ENCODE data around the gene SYCE1L.
"Not testable (repeated sequence)": the region's sequence is repeated elsewhere in the genome, so short reads cannot be mapped to it uniquely, and the experiment has no call there.

SYCE1L gene, protein sequence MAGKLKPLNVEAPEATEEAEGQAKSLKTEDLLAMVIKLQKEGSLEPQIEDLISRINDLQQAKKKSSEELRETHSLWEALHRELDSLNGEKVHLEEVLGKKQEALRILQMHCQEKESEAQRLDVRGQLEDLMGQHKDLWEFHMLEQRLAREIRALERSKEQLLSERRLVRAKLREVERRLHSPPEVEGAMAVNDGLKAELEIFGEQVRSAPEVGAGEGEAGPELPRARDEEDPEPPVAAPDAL

DNA sequence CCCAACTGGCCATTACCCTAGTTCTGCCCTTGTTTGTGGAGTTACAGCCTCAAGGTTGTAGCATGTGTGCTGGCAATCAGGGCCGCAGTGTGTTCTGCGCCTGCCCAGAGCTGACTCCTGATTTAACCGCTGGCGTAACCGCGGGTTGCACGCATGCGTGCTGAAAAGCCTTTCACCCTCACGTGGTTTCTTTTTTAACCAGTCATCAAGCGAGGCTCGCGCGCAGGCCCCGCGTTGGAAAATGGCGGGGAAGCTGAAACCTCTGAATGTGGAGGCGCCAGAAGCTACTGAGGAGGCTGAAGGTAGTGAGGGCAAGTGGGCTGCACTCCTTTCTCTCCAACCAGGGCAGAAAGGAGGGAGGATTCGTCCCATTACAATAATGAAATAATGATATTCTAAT is at the start of gene SYCE1L:
TSS of gene SYCE1L (plus strand) at position 198 of the 400 bp plus-strand sequence. CDS start at position 242, 44 bp downstream.
- H3K4me1 Mint-ChIP-seq: peaks cover 4% of the 10 kb centered on the region
- ATAC-seq: no peak
- H3K27ac Mint-ChIP-seq: no peak within 1 kb of the TSS
- H3K27me3 Mint-ChIP-seq: no peaks in the 10 kb centered on the region
- H3K4me3 Mint-ChIP-seq: no peak within 1 kb of the TSS
- no peaks in the 10 kb centered on the region for H3K9me3 Mint-ChIP-seq
- no peak for DNase-seq

DNA sequence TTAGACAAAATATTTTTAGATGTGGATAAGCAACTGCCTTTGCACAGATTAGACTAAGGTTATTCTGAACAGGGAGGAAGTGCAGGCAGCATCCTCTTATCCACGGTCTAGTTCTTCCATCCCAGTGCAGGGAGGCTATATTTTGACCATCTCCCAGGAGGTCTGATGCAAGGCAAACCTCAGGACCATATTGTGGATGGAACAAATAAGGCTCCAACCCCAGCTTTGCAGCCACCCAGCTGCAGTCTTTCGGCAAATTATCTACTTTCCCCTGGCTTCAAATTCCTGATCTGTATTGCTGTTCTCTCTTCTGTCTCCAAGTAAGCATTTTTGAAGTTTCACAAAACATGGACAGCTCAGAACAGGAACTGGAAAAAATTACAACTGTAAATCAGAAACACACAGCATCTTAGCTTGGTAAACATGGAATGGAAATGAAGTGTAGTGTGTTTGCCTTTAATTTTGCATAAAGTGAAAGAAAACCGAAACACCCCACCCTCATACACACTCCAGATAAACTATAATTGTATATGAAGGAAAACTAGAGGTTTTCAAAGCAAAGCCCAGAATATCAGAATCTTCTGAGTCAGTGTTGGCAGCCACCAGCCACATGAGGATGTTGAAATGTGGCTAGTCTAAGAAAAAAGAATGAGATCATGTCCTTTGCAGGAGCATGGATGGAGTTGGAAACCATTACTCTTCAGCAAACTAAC is 41.7 kb upstream of the SYCE1L start:
- ATAC-seq: no peak
- Mint-ChIP-seq H3K9me3 (no peaks in the 10 kb centered on the region), H3K27me3 (peaks cover 49% of the 10 kb centered on the region), H3K27ac (no peak overlapping the region), H3K4me3 (no peak overlapping the region), H3K4me1 (no peaks in the 10 kb centered on the region)
- no peak for DNase-seq

DNA sequence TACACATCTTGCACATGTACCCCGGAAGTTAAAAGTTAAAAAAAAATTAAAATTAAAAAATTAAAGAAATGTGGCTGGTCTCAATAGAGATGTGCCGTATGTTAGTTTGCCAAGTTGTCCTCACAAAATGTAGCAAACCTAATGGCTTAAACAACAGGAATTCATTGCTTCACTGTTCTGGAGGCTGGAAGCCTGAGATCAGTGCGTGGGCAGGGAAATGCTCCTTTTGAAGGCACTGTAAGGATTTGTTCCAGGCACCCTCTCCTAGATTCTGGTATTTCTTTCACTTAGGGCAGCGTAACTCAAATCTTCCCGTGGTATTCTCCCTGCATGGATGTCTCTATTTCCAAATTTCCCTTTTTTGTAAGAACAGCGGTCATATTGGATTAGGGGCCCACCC is 40.9 kb upstream of the SYCE1L start:
- no peak overlapping the region for H3K4me3 Mint-ChIP-seq

DNA sequence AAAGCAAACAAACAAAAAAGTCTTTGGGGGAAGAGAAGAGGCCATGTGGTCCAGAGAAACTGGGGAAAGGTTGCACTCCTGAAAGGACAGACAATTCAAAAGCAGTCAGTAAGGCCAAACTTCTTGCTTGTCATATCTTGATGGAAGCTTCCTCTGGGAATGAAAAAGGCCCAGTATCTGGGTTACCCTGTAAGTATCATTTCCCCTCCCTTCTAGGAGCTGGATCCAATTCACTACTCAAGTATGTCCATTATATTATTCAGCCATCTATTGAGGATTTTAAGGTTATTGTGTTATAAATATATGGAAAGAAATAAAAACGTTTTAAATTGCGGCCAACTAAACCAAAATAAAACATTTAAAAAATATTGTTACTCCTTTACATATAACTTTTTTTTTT is 34.2 kb upstream of the SYCE1L start:
- Mint-ChIP-seq H3K27me3 (peaks cover 49% of the 10 kb centered on the region), H3K27ac (no peak overlapping the region), H3K9me3 (no peaks in the 10 kb centered on the region), H3K4me1 (no peaks in the 10 kb centered on the region), H3K4me3 (no peak overlapping the region)
- ATAC-seq (no peak), DNase-seq (no peak)

More for the DNA sequence above, 40.9 kb upstream of the SYCE1L start:
- no peak for ATAC-seq
- no peak for DNase-seq
- Mint-ChIP-seq H3K27ac (no peak overlapping the region), H3K9me3 (no peaks in the 10 kb centered on the region), H3K4me1 (no peaks in the 10 kb centered on the region), H3K27me3 (peaks cover 50% of the 10 kb centered on the region)

DNA sequence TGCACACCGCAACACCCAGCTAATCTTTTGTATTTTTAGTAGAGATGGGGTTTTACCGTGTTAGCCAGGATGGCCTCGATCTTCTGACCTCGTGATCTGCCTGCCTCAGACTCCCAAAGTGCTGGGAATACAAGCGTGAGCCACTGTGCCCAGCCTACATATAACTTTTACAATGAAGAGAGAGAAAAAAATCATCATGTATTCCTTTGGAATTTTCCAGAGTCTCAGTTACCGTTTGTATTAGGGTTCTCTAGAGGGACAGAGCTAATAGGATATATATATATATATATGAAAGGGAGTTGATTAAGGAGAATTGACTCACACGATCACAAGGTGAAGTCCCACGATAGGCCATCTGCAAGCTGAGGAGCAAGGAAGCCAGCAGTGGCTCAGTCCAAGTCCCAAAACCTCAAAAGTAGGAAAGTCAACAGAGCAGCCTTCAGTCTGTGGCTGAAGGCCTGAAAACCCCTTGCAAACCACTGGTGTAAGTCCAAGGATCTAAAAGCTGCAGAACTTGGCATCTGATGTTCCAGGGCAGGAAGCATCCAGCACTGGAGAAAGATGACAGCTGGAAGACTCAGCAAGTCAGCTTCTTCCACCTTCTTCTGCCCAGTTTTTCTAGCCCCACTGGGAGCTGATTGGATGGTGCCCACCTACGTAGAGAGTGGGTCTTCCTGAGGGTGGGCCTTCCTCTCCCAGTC is 33.5 kb upstream of the SYCE1L start:
- H3K9me3 Mint-ChIP-seq, H3K27ac Mint-ChIP-seq, H3K4me3 Mint-ChIP-seq, DNase-seq, ATAC-seq, H3K4me1 Mint-ChIP-seq: not testable (repeated sequence)
- H3K27me3 Mint-ChIP-seq: peaks cover 50% of the 10 kb centered on the region

DNA sequence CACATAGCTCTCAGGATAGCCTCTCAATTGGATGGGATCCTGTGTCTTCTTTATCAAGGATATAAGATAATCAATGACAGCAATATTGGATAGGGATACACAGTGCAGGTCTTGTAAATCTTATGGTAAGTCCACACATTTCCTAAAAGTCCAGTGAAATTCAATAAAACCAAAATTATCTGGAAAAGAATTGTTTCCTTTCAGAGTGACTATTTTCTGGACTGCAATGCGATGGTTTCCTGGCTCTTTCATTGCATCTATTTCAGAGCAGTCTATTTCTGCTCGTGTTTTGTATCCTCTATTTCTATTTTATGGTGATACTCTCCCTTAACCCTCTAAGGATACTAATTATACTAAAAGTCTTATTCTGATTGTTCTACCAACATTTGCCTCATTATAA is 32.5 kb upstream of the SYCE1L start:
- Mint-ChIP-seq H3K9me3 (no peaks in the 10 kb centered on the region), H3K27ac (no peak overlapping the region), H3K4me3 (no peak overlapping the region), H3K4me1 (no peaks in the 10 kb centered on the region), H3K27me3 (peaks cover 51% of the 10 kb centered on the region)
- no peak for ATAC-seq
- DNase-seq: no peak

DNA sequence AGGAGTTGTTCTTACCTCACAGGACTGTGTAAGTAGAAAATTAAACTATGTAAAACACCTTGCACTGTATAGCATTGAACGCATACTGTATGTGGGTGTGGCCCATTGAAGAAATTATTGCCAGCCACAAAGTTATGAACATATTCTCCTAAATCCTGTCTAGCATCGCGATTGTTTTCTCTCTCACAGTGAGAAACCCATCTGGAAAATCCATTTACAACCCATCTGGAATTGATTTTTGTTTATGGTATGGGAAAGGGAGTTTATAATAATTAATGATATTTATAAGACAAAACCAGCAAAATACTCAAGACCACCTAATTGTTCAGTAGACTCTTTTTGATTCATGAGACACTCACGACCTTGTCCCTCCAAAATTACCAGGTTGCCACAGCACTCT is 30.3 kb upstream of the SYCE1L start:
- Mint-ChIP-seq H3K4me3 (no peak overlapping the region), H3K9me3 (no peaks in the 10 kb centered on the region), H3K27me3 (peaks cover 44% of the 10 kb centered on the region), H3K27ac (no peak overlapping the region), H3K4me1 (no peaks in the 10 kb centered on the region)
- ATAC-seq (no peak), DNase-seq (no peak)

DNA sequence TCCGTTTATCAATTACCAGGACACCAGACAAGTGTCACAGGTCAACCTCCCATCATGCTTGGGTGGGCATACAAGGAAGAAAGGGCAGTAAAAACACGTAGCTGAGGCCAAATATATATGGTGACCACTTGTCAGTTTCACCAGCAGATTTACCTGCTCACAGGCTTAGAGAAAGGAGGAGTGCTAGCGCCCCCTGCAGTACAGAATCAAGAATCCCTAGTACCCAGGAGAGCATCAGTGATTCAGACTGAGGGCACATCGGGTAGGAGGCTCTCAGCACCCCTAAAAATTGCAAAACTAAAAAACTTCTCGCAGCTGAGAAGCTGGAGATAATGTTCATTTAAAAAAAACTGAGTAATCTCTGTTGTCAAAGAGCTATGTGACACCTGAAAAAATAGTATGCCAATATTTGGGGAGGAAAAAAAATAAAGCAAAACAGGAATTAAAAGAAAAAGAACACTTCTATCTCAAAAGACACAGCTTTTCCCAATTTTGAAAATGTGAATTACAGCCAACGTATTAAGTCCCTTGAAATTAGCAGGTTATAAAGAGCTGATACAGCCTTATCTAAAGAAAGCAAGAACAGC is 29.5 kb upstream of the SYCE1L start:
- DNase-seq (peak; percentile 21 to 54), ATAC-seq (peak; percentile 86)
- no peak overlapping the region for H3K27ac Mint-ChIP-seq
- H3K4me3 Mint-ChIP-seq: no peak overlapping the region
- no peaks in the 10 kb centered on the region for H3K9me3 Mint-ChIP-seq
- no peaks in the 10 kb centered on the region for H3K4me1 Mint-ChIP-seq
- H3K27me3 Mint-ChIP-seq: peaks cover 52% of the 10 kb centered on the region

DNA sequence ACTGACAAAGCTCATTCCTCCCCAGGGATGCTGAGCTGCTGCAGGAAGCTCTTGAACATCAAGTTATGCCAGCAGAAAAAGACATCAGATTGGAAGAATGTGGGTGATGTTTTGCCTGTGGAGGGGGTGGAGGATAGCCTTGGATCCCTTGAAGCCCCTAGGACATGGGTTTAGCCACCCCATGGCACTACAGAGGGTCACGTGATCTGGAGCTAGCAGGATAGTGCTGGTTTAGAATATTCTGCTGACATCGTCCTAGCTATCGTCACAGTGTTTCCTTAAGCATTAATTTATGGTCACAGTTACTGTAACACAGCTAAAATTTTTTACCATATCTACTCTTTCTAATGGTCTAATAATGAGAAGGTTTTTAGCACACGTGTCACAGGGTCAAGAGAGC is 28.4 kb upstream of the SYCE1L start:
- Mint-ChIP-seq H3K27ac (no peak overlapping the region), H3K4me1 (no peaks in the 10 kb centered on the region), H3K4me3 (no peak overlapping the region), H3K27me3 (peaks cover 58% of the 10 kb centered on the region), H3K9me3 (no peaks in the 10 kb centered on the region)
- DNase-seq (no peak), ATAC-seq (no peak)

DNA sequence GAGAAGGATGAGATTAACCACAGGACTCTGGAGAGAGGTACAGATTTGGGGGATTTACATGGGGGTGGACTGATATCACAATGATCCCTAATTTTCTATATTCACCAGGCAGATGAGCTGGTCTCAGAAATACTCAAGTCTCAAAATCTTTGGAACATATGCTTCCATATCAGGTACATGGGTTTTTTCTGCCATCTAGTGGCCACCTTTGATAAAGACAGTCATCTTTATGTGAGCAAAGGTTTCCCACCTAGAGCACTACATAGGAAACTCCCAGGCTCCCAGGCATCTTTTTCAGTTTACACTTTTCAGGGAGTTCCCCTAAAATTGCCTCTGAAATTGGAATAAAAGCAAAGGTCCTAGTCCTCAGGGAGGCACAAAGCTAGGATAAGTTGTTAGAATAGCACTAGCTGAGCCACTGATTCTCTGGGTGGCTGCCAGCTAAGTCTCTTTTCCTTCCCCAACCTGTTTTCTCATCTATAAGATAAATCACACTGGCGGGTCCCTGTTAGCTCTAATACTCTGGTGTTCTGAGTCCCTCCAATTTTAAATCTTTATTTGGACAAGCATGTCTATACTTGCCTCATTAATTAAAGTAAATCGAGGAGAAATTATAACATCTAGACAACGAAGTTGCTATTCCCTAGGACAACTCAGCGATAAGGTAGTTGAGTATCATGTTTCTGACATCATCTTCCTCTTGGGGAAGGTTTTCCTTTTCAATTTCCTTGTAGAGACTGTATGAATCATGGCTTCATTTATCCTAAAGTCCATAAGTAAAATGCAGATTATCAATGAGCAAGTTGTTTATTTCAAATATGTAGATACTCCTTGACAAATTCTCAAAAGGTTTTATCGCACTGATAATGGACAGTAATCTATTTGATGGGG is 27.2 kb upstream of the SYCE1L start:
- peak in 1 of 2 donors; percentile 31 for DNase-seq
- Mint-ChIP-seq H3K27ac (no peak overlapping the region), H3K27me3 (peaks cover 55% of the 10 kb centered on the region), H3K4me3 (no peak overlapping the region), H3K9me3 (no peaks in the 10 kb centered on the region), H3K4me1 (no peaks in the 10 kb centered on the region)
- ATAC-seq: peak; percentile 42

DNA sequence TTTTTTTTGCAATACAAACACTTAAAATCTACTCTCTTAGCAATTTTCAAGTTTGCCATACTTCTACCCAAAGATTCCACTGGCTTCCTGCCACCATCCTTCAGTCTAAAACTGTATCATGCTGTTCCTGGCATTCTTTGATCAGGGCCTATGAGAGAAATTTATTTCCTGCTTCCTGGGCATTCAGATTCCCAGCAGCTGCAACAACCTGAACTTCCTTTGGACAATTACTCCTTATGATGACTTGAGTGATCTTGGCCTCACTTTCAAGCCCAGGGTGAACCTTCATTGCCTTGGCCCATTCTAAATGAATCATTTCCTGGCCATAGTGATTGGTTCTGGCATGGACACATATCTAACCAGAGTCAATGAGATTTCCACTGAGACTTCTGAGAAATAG is 26.3 kb upstream of the SYCE1L start:
- no peak overlapping the region for H3K4me3 Mint-ChIP-seq
- no peak for ATAC-seq
- H3K9me3 Mint-ChIP-seq: no peaks in the 10 kb centered on the region
- H3K4me1 Mint-ChIP-seq: no peaks in the 10 kb centered on the region
- no peak for DNase-seq
- no peak overlapping the region for H3K27ac Mint-ChIP-seq
- peaks cover 45% of the 10 kb centered on the region for H3K27me3 Mint-ChIP-seq

DNA sequence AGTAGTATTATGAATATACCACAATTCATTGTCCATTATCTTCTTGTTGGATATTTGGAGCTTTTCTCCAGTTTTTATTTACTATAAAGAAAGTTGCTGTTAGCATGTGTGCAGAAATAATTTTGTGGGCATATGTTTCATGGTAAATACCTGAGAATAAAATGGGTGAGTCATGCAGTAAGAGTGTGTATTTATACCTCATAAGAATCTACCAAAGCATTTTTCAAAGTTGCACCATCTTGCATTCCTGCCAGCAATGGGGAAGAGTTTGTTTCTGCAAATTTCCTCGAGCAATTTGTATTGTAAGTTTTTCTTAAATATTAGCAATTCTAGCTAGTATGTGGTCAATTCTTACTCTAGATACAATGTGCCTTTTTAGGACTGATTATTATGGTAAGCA is 16.1 kb upstream of the SYCE1L start:
- Mint-ChIP-seq H3K27me3 (peaks cover 11% of the 10 kb centered on the region), H3K27ac (no peak overlapping the region), H3K4me1 (no peaks in the 10 kb centered on the region), H3K4me3 (no peak overlapping the region), H3K9me3 (no peaks in the 10 kb centered on the region)
- ATAC-seq (no peak), DNase-seq (no peak)

DNA sequence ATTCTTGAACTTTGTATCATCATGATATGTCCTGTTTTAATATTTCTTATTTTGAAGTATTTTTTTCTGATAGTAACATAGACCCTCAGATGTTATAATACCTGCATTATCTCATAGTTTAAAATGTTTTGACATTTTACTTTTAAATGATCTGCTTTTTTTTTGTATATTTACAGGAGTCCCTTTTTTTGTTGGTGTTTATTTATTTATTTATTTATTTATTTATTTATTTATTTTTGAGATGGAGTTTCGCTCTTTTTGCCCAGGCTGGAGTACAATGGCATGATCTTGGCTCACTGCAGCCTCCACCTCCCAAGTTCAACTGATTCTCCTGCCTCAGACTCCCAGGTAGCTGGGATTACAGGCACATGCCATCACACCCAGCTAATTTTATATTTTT is 12.9 kb upstream of the SYCE1L start:
- not testable (repeated sequence) for H3K9me3 Mint-ChIP-seq, ATAC-seq, H3K4me3 Mint-ChIP-seq, DNase-seq, H3K27me3 Mint-ChIP-seq
- peak overlapping the region in 1 of 2 donors; percentile 81 for H3K27ac Mint-ChIP-seq
- peaks cover 11% of the 10 kb centered on the region for H3K4me1 Mint-ChIP-seq

DNA sequence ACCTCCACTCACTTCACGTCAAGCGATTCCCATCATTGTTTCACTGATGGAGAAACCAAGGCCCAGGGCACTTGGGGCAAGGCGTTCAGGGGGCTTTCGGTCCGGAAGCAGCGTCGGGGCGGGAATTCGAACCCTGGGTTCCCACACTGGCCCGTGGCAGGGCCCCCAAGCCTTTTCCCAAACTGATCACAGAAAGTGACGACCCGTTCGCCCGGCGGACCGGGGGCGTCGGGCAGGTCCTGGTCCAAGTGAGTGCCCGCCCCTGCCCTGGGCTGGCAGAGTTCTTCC is 9.1 kb upstream of the SYCE1L start:
- H3K4me3 Mint-ChIP-seq: peak overlapping the region; percentile 94 to 95
- peak overlapping the region; percentile 99 to 100 for H3K27ac Mint-ChIP-seq
- peaks cover 44% of the 10 kb centered on the region for H3K4me1 Mint-ChIP-seq
- no peak for DNase-seq
- H3K27me3 Mint-ChIP-seq: no peaks in the 10 kb centered on the region
- no peak for ATAC-seq
- H3K9me3 Mint-ChIP-seq: peaks cover 9 to 10% of the 10 kb centered on the region in 2 donors

Measured in stimulated activated naive CD8-positive, alpha-beta T cell treated with anti-CD3 and anti-CD28 coated beads, Interleukin-15, amount 100 ng/mL, for 72 hours (primary cell).